Activated naive CD4-positive, alpha-beta T cell treated with anti-CD3 and anti-CD28 coated beads, Interleukin-2, amount 50 U/mL, for 72 hours (primary cell): ENCODE results near the gene TFF2. TPM values are rescaled to one million over a fixed set of nuclear protein-coding genes. Genes with fewer than 3 reads are reported as not detected.

ENCODE experiments used
- ATAC-seq, 2 donors: fragments of 150-1000 bp; cut with Tn5 transposase; 2 replicates each; pipeline ENCODE4 v1.10.0; 2021; ENCODE audit warnings: mild to moderate bottlenecking in 2 of 2, moderate library complexity in 2 of 2
- DNase-seq, 2 donors: peaks; one replicate each; pipeline ENCODE4 v3.0.0; 2021 to 2022; ENCODE audit warnings: low spot score in 2 of 2
- H3K27ac Mint-ChIP-seq, 2 donors: one replicate each; pipeline ENCODE4 v1.8.0; 2022; ENCODE audit warnings: mild to moderate bottlenecking in 2 of 2, mixed read lengths in 2 of 2
- H3K36me3 Mint-ChIP-seq, 2 donors: one replicate each; pipeline ENCODE4 v1.8.0; 2022; ENCODE audit warnings: mixed read lengths in 2 of 2
- H3K9me3 Mint-ChIP-seq, 2 donors: one replicate each; pipeline ENCODE4 v1.8.0; 2022; ENCODE audit warnings: mixed read lengths in 2 of 2
- total RNA-seq, 2 donors: library from RNA; stranded (reverse); gene quantifications; one replicate each; pipeline ENCODE4 v1.2.3, GENCODE V29; 2022

TFF2 gene
- total RNA-seq, 2 donors from 2014 or later, result not detected

GRCh38 chr21:42360317-42360716, 9.5 kb upstream of the TFF2 start:
- Mint-ChIP-seq H3K36me3 (no peaks in the 10 kb centered on the region), H3K9me3 (peaks cover 0 to 9% of the 10 kb centered on the region in 2 donors), H3K27ac (no peak overlapping the region)
- peak in 1 of 2 donors; percentile 47 for ATAC-seq
- no peak for DNase-seq

- peaks cover 9 to 14% of the 10 kb centered on the region in 2 donors for H3K9me3 Mint-ChIP-seq
- no peak for ATAC-seq
These were observed 8.1 kb upstream of the TFF2 start for GRCh38 chr21:42358937-42359336.

GRCh38 chr21:42358261-42358660, 7.5 kb upstream of the TFF2 start:
- DNase-seq, result no peak
- ATAC-seq, result no peak
- Mint-ChIP-seq H3K36me3 (peaks cover 0 to 13% of the 10 kb centered on the region in 2 donors), H3K27ac (no peak overlapping the region), H3K9me3 (peaks cover 14 to 20% of the 10 kb centered on the region in 2 donors)

More at GRCh38 chr21:42358937-42359336, 8.1 kb upstream of the TFF2 start:
- H3K36me3 Mint-ChIP-seq, result peaks cover 0 to 9% of the 10 kb centered on the region in 2 donors
- DNase-seq, result no peak
- H3K27ac Mint-ChIP-seq, result no peak overlapping the region

- Mint-ChIP-seq H3K9me3 (peaks cover 15 to 24% of the 10 kb centered on the region in 2 donors), H3K36me3 (peaks cover 0 to 13% of the 10 kb centered on the region in 2 donors), H3K27ac (no peak overlapping the region)
- ATAC-seq, result no peak
- DNase-seq, result no peak
These were observed 6.5 kb upstream of the TFF2 start for GRCh38 chr21:42357307-42357706.

- peaks cover 0 to 13% of the 10 kb centered on the region in 2 donors for H3K36me3 Mint-ChIP-seq
- no peak for DNase-seq
- ATAC-seq, result no peak
- H3K9me3 Mint-ChIP-seq, result peaks cover 15 to 24% of the 10 kb centered on the region in 2 donors
- no peak overlapping the region for H3K27ac Mint-ChIP-seq
These were observed 5.9 kb upstream of the TFF2 start for GRCh38 chr21:42356650-42357049.

GRCh38 chr21:42356046-42356445, 5.3 kb upstream of the TFF2 start:
- H3K36me3 Mint-ChIP-seq, result peaks cover 0 to 13% of the 10 kb centered on the region in 2 donors
- ATAC-seq (no peak), DNase-seq (no peak)
- H3K9me3 Mint-ChIP-seq, result peaks cover 15 to 24% of the 10 kb centered on the region in 2 donors
- no peak overlapping the region for H3K27ac Mint-ChIP-seq

- peaks cover 0 to 13% of the 10 kb centered on the region in 2 donors for H3K36me3 Mint-ChIP-seq
- no peak for DNase-seq
- ATAC-seq, result no peak
- H3K27ac Mint-ChIP-seq, result peak overlapping the region in 1 of 2 donors; percentile 83
- H3K9me3 Mint-ChIP-seq, result peaks cover 15 to 24% of the 10 kb centered on the region in 2 donors
These were observed 2.8 kb upstream of the TFF2 start for GRCh38 chr21:42353623-42354022.

- peaks cover 0 to 13% of the 10 kb centered on the region in 2 donors for H3K36me3 Mint-ChIP-seq
- H3K9me3 Mint-ChIP-seq, result peaks cover 15 to 23% of the 10 kb centered on the region in 2 donors
- DNase-seq (peak in 1 of 2 donors; percentile 25), ATAC-seq (no peak)
- H3K27ac Mint-ChIP-seq, result peak overlapping the region in 1 of 2 donors; percentile 67
These were observed 1.8 kb upstream of the TFF2 start for GRCh38 chr21:42352441-42353095.

GRCh38 chr21:42351626-42352440, 1.0 kb upstream of the TFF2 start:
- Mint-ChIP-seq H3K9me3 (peaks cover 15 to 16% of the 10 kb centered on the region in 2 donors), H3K27ac (peak overlapping the region; percentile 50 to 67), H3K36me3 (peaks cover 0 to 13% of the 10 kb centered on the region in 2 donors)
- no peak for ATAC-seq
- DNase-seq, result peak in 1 of 2 donors; percentile 42

- Mint-ChIP-seq H3K36me3 (peaks cover 0 to 13% of the 10 kb centered on the region in 2 donors), H3K9me3 (peaks cover 15% of the 10 kb centered on the region in 2 donors), H3K27ac (peak overlapping the region in 1 of 2 donors; percentile 50)
- ATAC-seq (no peak), DNase-seq (no peak)
These were observed 380 bp downstream of the TFF2 start for GRCh38 chr21:42350318-42350910.

GRCh38 chr21:42349420-42350317, 1.1 kb downstream of the TFF2 start:
- H3K9me3 Mint-ChIP-seq, result peaks cover 9 to 10% of the 10 kb centered on the region in 2 donors
- H3K36me3 Mint-ChIP-seq, result peaks cover 0 to 8% of the 10 kb centered on the region in 2 donors
- ATAC-seq (no peak), DNase-seq (no peak)
- H3K27ac Mint-ChIP-seq, result no peak overlapping the region

- ATAC-seq, result no peak
- peaks cover 0 to 3% of the 10 kb centered on the region in 2 donors for H3K36me3 Mint-ChIP-seq
- no peak for DNase-seq
- peaks cover 5 to 9% of the 10 kb centered on the region in 2 donors for H3K9me3 Mint-ChIP-seq
- no peak overlapping the region for H3K27ac Mint-ChIP-seq
These were observed 2.0 kb downstream of the TFF2 start for GRCh38 chr21:42348762-42349161.

GRCh38 chr21:42347601-42348327, 3.0 kb downstream of the TFF2 start:
- Mint-ChIP-seq H3K27ac (peak overlapping the region in 1 of 2 donors; percentile 29), H3K9me3 (no peaks in the 10 kb centered on the region), H3K36me3 (no peaks in the 10 kb centered on the region)
- DNase-seq, result no peak
- ATAC-seq, result no peak

GRCh38 chr21:42346866-42347600, 3.8 kb downstream of the TFF2 start:
- no peak for ATAC-seq

GRCh38 chr21:42346441-42346840, 4.4 kb downstream of the TFF2 start:
- H3K9me3 Mint-ChIP-seq, result no peaks in the 10 kb centered on the region
- H3K36me3 Mint-ChIP-seq, result no peaks in the 10 kb centered on the region
- ATAC-seq (no peak), DNase-seq (no peak)
- H3K27ac Mint-ChIP-seq, result no peak overlapping the region

More at GRCh38 chr21:42346866-42347600, 3.8 kb downstream of the TFF2 start:
- no peaks in the 10 kb centered on the region for H3K36me3 Mint-ChIP-seq
- DNase-seq, result no peak
- H3K27ac Mint-ChIP-seq, result no peak overlapping the region
- H3K9me3 Mint-ChIP-seq, result no peaks in the 10 kb centered on the region
